ENCODE results near the gene ATRN.
A peak's percentile ranks its signal among the peaks of the same experiment; 100 is the strongest.
"Not testable (repeated sequence)": the region's sequence is repeated elsewhere in the genome, so short reads cannot be mapped to it uniquely, and the experiment has no call there.

ATRN gene

DNA sequence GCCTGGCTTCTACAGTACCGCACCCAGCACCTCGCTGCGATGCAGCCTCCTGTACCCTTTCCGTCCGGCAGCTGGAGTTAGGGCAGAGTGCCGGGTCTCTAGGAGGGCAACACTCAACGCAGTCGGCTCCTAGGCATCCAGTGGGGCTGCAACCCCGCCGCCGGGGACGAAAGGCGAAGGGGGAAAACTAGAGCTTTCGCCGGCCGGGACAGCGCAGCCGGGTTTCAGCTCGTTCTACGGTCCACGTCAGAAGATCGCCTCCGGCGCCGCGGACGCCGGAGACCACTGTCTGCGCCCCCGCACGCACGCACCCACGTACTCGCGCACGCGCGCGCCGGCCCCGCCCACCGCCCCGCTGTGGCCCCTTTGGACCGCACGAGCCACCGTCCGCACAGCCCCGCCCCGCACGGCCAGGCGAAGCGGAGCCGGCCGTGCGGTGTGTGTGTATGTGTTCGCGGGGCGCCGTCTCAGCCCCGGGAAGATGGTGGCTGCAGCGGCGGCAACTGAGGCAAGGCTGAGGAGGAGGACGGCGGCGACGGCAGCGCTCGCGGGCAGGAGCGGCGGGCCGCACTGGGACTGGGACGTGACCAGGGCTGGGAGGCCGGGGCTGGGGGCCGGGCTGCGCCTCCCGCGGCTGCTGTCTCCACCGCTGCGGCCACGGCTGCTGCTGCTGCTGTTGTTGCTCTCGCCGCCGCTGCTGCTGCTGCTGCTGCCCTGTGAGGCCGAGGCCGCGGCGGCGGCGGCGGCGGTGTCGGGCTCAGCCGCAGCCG, at the start of gene ATRN:
Gene ATRN (plus strand): TSS at position 392 of the 770 bp plus-strand sequence. CDS start 90 bp downstream, at position 482.
- DNase-seq (ENCODE audit: low read depth, low spot score): peak; percentile 24
- H3K27ac ChIP-seq: peak within 1 kb of the TSS; percentile 43

DNA sequence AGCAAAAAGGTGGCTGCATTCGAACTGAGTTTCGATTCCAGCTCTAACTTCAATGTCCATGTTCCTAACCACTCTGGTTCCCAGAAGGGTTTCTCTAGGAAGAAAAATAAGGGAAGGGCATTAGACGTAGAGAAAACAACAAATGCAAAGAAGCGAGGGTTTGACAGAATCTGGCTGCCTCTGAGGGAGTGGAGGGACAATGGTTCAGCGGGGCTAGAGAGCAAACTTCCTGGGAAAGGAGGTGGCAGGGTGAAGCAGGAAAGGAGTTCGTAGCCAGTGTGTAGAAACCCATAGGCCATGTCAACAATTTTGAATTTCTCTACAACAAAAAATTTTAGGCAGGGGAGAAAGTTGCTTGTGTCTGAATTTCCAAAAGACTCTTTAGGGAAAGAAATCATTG, 48.8 kb upstream of the ATRN start:
- no peak overlapping the region for H3K27ac ChIP-seq
- no peak for DNase-seq (ENCODE audit: low read depth, low spot score)

GRCh38 chr20:3423126-3423525, 47.7 kb upstream of the ATRN start:
- H3K27ac ChIP-seq: no peak overlapping the region
- no peak for DNase-seq (ENCODE audit: low read depth, low spot score)

- not testable (repeated sequence) for H3K27ac ChIP-seq; DNase-seq (ENCODE audit: low read depth, low spot score)
These were observed 44.1 kb upstream of the ATRN start for GRCh38 chr20:3426766-3427165.

- H3K27ac ChIP-seq: no peak overlapping the region
- DNase-seq (ENCODE audit: low read depth, low spot score): no peak
These were observed 40.3 kb upstream of the ATRN start for GRCh38 chr20:3430376-3431069.

DNA sequence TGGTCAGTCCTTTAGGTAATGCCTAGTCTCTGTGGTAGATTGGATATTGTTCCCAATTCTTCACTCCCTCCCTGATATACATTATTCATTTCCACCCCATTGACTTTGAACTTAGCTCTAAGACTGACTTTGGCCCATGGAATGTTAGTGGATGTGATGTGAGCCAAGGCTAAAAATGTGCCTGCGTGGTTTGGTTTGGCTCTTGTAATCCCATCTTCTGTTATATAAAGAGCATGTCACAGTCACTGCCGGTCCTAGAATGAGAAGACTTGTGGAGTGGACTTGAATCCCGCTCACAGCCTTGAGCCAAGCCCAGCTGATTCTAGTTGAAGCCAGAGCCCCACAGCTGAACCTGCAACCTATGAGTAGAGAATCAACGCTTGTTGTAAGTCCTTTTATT, 39.7 kb upstream of the ATRN start:
- no peak for DNase-seq (ENCODE audit: low read depth, low spot score)
- no peak overlapping the region for H3K27ac ChIP-seq

DNA sequence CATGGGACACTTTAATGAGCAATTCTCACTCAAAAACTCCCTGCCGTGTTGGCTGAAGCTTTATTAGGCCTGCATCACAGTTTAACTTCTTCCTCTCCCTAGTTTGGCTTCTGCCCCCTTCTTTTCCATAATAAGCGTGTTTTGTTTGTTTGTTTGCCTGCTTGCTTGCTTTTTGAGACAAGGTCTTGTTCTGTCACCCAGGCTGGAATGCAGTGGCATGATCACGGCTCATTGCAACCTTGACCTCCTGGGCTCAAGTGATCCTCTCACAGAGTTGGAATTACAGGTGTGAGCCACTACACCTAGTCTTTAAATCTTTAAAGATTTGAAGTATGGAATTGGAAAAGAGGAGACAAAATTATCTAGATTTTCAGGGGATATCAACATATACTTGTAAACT, 38.0 kb upstream of the ATRN start:
- no peak for DNase-seq (ENCODE audit: low read depth, low spot score)
- no peak overlapping the region for H3K27ac ChIP-seq

GRCh38 chr20:3433744-3434143, 37.1 kb upstream of the ATRN start:
- H3K27ac ChIP-seq: no peak overlapping the region
- no peak for DNase-seq (ENCODE audit: low read depth, low spot score)

- no peak for DNase-seq (ENCODE audit: low read depth, low spot score)
- no peak overlapping the region for H3K27ac ChIP-seq
These were observed 36.6 kb upstream of the ATRN start for GRCh38 chr20:3434232-3434631.

GRCh38 chr20:3436864-3437574, 33.8 kb upstream of the ATRN start:
- no peak overlapping the region for H3K27ac ChIP-seq
- no peak for DNase-seq (ENCODE audit: low read depth, low spot score)

DNA sequence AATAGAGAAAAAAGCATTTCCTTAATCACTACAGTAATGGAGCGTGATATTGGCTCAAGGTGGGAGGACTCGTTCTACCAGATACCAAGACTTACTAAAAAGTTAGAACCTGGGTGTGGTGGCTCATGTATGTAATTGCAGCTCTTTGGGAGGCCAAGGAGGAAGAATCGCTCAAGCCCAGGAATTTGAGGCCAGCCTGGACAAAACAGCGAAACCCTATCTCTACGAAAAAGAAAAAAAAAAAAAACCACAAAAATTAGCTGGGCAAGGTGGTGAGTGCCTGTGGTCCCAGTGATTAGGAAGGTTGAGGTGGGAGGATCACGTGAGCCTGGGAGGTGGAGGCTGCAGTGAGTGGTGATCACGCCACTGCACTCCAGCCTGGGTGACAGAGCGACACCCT, 24.0 kb upstream of the ATRN start:
- peak overlapping the region; percentile 44 for H3K27ac ChIP-seq
- peak; percentile 40 for DNase-seq (ENCODE audit: low read depth, low spot score)

DNA sequence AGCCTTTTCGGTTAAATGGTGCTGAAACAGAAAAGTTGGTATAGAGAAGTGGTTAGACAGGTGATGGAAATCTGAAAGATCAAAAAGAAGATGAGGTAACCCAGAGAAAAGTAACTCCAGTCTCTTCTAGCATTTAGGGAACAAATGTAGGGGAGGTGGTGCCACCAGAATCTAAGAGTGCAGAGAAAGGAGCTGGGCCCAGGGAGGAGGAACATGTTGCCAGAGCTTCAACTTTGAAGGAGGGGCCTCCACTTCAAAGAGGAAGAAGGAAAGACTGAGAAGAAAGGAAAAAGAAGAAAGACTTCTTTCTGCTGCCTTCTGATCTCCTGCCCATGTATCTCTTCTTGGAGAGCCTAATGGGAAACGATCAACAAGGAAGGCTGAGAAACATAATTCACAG, 23.5 kb upstream of the ATRN start:
- H3K27ac ChIP-seq: peak overlapping the region; percentile 44
- no peak for DNase-seq (ENCODE audit: low read depth, low spot score)

GRCh38 chr20:3449319-3449718, 21.5 kb upstream of the ATRN start:
- no peak overlapping the region for H3K27ac ChIP-seq
- DNase-seq (ENCODE audit: low read depth, low spot score): no peak

DNA sequence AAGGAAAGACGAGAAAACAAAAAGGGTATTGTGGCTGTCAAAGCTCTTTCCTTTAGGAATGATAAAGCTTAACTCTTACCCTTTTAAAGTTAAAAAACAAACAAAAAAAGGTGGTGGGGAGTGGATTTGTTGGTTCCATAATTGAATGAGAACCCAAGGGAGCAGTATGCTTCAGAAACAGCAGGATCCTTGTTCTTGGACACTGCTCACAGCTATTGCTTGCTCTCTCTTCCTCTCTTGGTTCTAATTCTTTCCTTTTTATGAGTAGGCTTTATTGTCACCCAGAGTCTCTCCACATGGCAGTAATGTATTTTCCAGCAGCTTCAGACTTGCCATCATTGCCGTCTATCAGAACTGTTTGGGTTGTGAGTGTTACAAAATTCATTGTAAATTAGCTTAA, 18.7 kb upstream of the ATRN start:
- no peak overlapping the region for H3K27ac ChIP-seq
- DNase-seq (ENCODE audit: low read depth, low spot score): no peak

DNA sequence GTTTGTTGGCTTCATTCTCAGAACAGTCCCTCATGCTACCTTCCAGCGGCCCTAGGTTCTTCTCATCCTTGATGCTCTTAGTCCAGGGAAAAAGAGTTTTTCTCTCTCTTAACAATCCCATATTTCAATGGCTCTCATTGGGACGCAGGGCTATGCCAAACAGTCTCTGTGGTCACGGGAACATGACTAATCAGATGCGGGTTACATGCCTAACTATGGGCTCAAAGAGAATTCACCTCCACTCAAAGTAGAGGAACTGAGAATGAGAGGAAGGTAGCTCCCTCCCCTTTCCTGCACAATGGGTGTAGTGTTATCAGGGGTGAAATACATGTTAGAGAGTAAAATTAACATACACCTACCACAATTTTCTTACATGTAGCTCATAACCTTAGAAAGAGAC, 18.1 kb upstream of the ATRN start:
- no peak for DNase-seq (ENCODE audit: low read depth, low spot score)
- no peak overlapping the region for H3K27ac ChIP-seq

- H3K27ac ChIP-seq: no peak overlapping the region
- DNase-seq (ENCODE audit: low read depth, low spot score): no peak
These were observed 16.0 kb upstream of the ATRN start for GRCh38 chr20:3454831-3455230.

- no peak overlapping the region for H3K27ac ChIP-seq
- no peak for DNase-seq (ENCODE audit: low read depth, low spot score)
These were observed 14.2 kb upstream of the ATRN start for GRCh38 chr20:3456648-3457047.

DNA sequence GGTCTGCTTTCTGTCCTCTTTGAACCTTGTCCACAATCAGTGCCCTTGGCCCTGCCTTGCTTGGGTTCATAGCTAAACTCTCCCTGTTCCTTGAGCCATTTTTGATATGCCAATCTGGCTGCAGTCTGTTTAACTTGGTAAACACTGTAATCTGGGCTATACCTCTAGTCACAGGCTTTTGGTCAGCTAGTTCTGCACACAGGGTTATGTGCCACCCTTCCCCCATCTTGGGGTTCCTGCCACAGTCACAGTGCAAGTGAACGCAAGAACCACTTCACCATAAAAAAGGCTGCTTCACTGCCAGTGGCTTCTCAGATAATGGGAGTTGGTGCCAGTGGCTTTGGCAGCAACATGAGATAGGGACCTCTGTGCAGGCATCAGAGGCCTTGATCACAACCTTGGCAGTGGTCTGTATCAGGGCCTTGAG, 10.9 kb upstream of the ATRN start:
- H3K27ac ChIP-seq: no peak overlapping the region
- no peak for DNase-seq (ENCODE audit: low read depth, low spot score)

- no peak overlapping the region for H3K27ac ChIP-seq
- DNase-seq (ENCODE audit: low read depth, low spot score): no peak
These were observed 9.5 kb upstream of the ATRN start for GRCh38 chr20:3461211-3461771.

DNA sequence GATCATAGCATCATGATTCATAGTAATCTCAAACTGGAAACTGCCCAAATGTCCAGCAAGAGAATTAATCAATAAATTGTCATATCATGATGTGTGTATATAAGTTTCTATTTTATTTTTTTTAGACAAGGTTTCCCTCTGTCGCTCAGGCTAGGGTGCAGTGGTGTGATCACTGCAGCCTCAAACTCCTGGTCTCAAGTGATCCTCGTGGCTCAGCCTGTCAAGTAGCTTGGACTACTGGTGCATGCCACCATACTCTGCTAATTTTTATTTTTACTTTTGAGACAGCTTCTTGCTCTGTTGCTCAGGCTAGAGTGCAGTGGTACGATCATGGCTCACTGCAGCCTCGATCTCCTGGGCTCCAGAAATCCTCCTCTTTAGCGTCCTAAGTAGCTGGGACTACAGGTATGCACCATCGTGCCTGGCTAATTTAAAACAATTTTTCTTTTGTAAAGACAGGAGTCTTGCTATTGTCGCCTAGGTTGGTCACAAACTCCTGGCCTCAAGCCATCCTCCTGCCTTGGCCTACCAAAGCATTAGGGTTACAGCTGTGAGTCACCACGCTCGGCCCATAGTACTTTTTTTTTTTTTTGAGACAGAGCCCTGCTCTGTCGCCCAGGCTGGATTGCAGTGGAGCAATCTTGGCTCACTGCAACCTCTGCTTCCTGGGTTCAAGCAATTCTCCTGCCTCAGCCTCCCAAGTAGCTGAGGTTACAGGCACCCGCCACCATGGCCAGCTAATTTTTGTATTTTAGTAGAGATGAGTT, 8.7 kb upstream of the ATRN start:
- H3K27ac ChIP-seq: no peak overlapping the region
- no peak for DNase-seq (ENCODE audit: low read depth, low spot score)

All from epithelial cell of prostate (primary cell).